Mucosa of gallbladder (tissue), 1 donor: ENCODE measurements around the gene MEPCE. TPM values are rescaled to one million over a fixed set of nuclear protein-coding genes. Genes with fewer than 3 reads are reported as not detected.
A peak's percentile ranks its signal among the peaks of the same experiment; 100 is the strongest.

Experiments used
- DNase-seq: peaks from one replicate; pipeline ENCODE4 v3.0.0-alpha.2; 2020; ENCODE audit warnings: low spot score
- total RNA-seq: library from RNA; stranded (reverse); gene quantifications from one replicate; pipeline ENCODE4 v1.2.1, GENCODE V29; 2021
- donor health status: DM: no; HTN: no; CAD: no.

The MEPCE gene
- total RNA-seq, 1 donor from 2014 or later: 40.5 TPM

DNA sequence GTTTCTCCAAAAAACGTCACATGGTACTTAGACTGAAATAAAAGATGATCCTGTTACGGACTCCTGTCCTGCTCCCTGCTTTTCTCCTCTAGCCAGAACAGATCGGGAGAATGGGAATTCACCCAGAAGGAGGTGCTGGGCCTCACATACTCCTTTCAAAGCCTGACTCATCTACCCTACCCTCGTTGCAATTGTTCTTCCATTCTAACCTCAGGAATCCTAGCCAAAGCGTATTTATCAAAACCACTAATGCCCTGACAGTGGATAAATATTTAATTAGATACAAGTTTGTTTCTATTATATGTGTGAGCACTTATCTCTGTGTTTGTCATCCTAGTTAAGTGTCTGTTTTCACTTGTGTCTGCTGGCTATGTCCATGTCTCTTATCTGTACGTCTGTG is 22.9 kb upstream of the MEPCE start:
- no peak for DNase-seq

DNA sequence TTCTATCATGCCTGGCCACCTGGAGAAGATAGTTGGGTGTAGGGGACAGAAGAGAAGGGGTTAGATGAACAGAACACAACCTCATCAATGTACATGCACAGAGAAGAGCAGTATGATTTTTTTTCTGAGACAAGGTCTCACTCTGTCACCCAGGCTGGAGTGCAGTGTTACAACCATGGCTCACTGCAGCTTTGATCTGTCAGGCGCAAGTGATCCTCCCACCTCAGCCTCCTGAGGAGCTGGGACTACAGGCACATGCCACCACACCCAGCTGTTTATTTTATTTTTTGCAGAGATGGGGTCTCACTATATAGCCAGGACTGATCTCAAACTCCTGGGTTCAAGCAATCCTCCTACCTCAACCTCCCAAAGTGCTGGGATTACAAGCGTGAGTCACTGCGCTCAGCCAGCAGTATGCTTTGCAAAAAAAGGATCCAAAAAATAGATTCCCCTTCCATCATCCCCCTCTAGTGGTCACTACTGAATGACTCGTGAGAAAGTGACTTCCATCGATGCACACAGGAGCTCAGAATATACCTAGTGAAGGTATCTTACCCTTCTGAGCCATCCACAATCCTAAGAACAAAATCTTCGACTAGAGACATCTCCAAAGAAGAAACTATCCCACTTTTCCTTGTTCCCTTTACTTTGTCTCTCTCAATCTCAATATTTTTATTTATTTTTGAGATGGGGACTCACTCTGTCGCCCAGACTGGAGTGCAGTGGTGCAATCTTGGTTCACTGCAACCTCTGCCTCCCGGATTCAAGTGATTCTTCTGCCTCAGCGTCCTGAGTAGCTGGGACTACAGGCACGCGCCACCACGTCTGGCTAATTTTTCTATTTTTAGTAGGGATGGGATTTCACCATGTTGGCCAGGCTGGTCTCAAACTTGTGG is 22.1 kb upstream of the MEPCE start:
- no peak for DNase-seq

DNA sequence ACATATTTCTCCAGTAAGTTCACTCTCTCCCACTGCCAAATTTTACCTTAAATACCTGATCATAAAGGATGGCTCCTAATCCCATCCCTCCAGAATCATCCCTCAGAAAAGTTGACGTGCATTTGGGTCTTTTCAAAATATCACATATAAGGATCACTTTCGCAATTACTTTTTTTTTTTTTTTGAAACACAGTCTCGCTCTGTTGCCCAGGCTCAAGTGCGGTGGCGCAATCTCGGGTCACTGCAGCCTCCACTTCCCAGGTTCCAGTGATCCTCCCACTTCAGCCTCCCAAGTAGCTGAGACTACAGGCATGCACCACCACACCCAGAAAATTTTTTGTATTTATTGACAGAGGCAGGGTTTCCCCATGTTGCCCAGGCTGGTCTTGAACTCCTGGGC is 18.5 kb upstream of the MEPCE start:
- DNase-seq: no peak

DNA sequence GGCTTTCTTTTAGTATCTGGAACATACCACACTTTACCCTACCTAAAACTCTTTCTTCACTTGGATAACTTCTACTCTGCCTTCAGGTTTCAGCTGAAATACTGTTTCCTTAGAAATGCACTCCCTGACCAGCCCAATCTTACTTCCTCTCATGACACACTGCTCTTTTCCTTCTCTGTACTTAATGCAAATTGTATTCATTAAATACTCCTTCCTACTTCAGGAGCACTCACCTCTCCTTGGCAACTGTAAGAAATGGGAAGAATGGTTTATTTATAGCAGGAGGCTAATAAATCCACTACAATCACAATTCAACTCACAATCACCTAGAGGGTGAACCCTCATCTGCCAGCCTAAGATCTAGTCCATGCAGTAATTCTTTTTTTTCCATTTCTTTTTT is 16.3 kb upstream of the MEPCE start:
- no peak for DNase-seq

DNA sequence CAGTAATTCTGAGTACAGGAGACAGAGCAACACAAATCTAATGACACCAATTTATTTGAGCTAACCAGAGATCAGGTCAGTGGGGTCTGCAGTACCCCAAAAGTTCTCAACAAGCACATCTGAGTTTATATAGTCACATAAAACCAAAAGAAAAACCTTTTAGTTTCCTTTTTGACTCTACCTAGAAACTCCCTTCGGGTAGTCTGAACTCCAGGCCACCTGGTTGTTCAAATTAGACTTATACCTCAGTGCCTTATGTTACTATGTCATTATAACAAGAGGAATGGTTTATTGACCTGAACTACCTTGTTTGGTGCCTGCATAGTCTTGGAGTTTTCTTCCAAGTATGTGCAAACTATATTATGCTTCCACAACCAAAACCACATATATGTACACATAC is 15.7 kb upstream of the MEPCE start:
- DNase-seq: no peak

DNA sequence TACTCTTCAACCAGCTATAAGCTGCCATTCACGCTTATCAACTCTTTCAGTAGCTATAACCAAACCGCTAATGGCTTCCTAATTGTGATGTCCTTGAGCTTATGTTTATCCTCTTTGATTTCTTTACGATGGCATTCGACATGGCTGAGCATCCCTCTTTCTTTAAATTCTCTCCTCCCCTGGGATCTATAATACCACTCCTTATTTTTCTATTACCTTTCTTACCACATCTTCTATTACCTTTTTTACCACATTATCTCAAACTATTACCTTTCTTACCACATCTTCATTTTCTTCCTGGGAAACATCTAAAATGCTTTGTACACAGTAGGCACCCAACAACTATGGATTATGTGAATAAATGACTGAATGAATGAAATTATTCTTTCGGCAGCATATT is 14.2 kb upstream of the MEPCE start:
- no peak for DNase-seq

DNA sequence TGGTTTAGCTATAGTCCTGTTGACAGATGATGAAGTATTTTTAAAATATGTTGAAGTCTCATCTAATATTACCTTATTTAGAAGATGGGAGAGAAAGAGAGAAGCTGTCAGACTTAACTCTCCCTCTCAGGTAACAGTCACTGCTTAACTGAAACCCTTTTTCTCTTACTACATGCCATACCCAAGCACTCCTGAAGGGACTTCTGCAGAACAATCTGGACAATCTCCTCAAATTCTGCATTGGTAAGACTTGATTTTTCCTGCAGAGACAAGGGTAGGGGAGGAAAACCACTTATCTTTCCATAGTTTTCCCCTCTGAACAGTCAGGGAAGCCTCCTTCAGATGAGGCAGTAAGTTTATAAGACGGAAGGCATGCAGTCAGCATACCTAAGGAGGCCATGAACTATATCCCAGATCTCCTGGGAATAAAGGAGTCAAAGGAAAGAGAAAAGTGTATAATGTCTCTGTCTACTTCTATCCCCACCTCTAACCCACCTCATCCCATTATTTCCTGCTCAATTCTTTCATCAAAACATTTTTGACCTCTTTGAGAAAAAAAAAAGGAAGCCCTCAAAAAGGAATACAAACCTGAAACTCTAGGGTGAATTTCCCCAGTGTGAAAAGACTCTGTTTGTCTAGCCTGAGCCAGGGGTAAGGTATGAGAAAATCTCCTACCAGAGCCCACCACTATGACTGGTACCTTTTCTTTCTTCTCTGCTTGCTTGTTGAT is 10.5 kb upstream of the MEPCE start:
- DNase-seq: no peak

DNA sequence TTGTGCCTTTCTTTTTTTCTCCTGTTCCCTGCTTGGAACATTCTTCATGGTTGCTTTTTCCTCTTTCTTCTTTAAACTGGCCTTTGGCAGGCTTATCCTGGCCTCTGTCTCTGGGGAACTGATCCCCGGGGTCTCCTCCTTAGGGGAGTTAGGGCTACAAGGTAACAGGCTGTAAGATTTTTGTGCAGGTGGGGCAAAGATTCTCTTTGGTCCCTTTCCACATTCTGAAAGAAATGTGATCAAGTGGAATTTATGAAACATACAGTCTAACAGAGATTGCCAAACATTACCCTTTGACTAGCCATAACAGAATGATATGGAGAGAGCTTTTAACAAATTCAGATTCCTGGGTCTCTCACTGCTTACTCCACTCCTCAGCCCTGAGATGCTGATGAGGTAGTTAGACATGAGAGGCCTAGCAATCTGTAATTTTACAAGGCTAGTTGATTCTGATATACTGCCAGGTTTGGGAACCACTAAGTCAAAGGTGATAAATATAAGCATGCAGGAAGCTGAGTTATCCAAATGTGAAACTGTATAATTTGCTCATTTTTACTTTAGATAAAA is 9.9 kb upstream of the MEPCE start:
- DNase-seq: no peak

DNA sequence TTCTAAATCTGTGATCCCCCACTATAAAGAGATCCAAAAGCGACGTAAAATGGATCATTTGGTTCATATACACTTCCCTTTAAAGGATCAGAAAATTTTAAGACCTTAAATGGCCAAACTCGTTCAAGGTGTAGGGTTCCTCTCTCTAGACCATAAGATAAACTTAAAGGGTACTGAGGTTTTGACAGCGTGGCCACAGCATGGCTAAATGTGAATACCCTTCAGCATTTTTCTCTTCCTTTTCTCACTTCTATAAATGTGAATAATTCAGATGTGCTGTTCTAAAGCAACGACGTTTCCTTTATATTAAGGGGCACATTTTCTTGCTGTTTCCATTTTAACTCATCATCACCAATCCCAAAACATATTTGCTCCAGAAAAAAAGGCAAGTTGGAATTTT is 6.3 kb upstream of the MEPCE start:
- no peak for DNase-seq

DNA sequence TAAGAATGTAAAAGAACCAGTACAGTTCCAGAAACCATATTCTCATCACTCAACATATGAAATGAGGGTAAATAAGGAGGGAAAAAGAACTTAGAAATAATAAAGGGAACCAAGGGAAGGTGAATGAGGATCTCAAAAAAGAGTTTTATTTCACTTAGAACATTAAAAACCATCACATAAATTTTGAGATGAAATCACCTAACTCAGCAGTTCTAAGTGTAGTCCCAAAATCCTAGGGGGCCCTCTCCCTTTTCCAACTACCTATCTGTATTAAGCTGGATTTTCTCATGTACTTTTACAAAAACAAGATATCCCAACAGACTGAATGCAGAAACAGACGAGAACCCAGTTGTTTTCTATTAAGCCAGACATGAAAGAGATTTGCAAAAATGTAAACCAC is 4.3 kb upstream of the MEPCE start:
- DNase-seq: no peak

DNA sequence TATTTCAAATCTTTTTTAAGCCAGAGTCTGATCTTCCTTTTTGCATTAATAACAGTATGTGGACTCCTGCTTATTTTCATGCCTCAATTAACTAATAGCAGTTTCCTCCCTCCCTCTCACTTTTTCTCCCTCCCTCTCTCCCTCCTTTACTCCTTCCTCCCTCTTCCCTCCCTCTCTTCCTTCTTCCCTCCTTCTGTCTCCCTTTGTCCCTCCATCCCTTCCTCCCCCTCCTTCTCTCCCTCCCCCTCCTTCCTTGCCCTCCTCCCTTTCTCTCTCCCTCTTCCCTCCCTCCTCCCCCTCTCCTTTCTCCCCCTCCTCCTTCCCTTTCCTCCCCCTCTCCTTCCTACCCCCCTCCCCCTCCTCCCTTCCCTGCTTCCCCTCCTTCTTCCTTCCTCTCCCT is 3.1 kb upstream of the MEPCE start:
- DNase-seq: no peak

DNA sequence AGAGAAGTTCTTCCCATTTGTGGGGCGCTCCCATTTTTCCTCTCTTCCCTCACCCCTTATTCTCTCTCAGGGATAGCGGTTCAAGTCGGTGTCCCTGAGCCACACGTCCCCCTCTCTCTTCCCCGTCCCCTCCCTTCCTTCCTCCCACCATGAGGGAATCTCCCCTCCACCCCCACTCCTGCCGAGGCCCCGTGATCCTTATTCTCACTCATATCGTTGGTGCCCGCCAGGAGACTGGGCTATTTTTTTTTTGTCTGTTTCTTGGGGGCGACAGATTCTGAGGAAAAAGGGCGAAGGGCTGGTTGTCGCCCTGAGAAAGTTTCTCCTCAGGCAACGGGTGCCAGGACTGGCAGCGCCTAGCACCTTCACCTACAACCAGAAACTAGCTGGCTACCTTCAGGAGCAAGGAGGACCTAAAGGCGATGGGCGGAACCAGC is 1.9 kb upstream of the MEPCE start:
- DNase-seq: no peak

DNA sequence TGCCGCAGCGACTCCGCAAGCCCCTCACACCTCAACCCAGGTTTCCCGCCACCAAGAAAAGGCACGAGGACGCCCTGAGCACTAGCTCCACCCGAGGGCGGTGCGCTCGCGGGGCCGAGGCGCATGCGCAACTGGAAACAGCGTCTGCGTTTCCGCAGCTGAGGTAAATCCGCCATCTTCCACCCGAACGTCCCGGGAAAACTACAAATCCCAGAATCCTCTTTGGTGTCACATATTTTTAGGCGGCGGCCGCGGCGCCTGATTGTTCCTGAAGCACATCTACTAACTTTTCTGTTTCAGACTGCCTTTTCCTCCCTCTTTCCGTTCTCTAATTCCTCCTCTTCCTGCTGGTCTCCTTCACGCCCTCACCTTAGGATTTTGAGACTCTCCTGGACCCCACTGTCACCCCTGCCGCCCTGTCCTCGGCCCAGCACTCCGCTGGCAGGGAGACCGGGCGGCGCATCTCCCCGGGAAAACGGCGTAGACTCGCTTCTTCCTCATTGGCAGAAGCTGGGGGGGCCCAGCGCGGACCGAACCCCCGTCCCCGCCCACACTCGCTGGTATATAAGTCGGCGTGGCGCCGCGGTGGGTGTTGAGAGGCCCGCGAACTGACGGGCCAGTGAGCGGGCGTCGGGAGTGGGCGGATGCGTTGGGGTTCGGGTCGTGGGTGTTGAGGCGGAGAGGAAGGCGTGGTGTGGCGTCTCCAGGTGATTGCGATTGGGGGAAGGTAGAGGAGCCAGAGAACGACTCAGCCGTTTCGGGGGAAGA is 1.2 kb upstream of the MEPCE start, which contains the start of gene ZCWPW1:
TSS of gene ZCWPW1 (minus strand) at position 505 of the 768 bp plus-strand sequence. CDS start 8,054 bp downstream, outside the sequence.
- peak; percentile 96 for DNase-seq

DNA sequence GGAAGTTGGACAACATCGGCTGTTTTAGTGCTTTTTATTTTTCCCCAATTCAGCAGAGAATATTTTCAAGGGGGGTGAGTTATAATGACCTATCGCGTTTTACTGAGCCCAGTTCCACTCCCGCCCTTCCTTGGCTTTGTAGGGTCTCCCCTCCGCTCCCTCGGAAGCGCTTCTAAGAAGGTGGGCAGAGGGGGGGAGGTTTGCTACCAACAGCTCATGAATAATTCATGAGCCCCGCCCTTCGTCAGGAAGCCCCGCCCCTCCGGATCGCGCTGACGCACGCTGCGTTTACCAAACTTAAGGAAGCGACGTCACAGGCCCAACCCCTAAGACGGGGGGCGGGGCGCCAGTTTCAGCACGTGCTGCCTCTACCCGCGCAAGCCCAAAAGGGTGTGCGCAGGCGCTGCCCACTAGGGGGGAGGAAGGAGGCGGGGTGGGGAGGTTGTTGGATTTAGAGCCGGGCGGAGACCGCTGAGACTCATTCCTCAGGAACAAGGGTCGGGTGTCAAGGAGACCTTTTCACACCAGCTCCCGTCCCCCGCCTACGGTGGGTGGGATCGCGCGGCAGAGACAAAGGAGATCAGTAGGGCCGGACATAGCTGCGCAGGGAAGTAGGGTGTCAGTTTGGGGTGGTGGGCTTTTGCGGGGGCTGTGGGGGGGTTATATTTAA is 529 bp upstream of the MEPCE start:
- DNase-seq: peak; percentile 100

DNA sequence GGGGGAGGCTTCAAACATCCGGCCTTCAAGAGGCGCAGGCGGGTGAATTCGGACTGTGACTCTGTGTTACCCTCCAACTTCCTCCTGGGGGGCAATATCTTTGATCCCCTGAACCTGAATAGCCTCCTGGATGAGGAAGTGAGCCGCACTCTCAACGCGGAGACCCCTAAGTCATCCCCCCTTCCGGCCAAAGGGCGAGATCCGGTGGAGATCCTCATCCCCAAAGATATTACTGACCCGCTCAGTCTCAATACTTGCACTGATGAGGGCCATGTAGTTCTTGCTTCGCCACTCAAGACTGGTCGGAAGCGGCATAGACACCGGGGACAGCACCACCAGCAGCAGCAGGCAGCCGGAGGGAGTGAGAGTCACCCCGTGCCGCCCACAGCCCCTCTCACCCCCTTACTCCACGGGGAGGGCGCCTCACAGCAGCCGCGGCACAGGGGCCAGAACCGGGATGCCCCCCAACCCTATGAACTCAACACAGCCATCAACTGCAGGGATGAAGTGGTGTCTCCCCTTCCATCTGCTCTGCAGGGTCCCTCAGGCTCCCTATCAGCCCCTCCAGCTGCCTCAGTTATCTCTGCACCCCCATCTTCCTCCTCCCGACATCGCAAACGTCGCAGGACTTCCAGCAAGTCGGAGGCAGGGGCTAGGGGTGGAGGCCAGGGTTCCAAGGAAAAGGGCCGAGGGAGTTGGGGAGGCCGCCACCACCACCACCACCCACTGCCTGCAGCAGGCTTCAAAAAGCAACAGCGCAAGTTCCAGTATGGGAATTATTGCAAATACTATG is 1.1 kb downstream of the MEPCE start:
- no peak for DNase-seq

DNA sequence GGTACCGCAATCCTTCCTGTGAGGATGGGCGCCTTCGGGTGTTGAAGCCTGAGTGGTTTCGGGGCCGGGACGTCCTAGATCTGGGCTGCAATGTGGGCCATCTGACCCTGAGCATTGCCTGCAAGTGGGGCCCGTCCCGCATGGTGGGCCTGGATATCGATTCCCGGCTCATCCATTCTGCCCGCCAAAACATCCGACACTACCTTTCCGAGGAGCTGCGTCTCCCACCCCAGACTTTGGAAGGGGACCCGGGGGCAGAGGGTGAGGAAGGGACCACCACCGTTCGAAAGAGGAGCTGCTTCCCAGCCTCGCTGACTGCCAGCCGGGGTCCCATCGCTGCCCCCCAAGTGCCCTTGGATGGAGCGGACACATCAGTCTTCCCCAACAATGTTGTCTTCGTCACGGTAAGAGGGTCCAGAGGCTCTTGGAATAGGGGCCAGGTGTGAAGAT is 1.7 kb downstream of the MEPCE start:
- DNase-seq: no peak

DNA sequence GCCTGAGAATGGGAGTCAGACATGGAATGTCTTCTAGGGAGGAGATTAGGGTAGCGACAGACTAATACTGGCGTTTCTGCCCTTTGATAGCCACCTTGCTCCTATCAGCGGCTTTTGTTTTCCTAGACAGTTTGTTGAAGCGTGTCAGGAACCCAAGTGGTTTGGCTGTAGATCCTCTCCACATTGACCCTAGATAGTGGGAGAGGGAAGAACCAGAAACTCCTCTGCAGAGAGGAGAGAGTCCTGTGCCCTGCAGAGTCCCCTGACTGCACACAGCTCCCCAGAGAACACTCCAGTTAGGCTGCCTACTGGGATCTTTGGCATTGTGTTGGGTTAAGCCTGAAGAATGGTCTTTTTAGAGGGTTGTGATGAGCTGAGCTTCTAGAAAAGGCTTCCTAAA is 2.4 kb downstream of the MEPCE start:
- no peak for DNase-seq

DNA sequence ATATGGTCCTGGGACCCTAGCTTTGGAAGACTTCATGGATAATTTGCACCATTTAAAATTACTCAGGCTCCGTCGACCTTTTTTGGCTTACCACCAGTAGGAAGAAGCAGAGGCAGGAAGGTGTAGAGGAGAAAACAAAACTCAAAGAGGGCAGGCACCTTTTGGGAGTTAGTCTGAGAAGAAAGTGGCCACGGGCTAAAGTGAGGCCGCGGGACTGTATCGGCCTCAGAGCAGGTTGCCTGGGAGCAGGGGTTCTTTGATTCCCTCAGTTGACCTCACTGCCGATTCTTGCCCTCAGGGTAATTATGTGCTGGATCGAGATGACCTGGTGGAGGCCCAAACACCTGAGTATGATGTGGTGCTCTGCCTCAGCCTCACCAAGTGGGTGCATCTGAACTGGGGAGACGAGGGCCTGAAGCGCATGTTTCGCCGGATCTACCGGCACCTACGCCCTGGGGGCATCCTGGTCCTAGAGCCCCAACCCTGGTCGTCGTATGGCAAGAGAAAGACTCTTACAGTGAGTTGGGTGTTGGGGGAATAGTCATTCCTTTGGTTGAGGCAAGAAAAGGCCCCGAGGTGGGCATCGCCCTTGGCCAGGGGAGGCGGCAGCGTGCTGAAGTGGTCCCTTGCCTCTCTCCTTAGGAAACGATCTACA is 3.1 kb downstream of the MEPCE start:
- DNase-seq: no peak

DNA sequence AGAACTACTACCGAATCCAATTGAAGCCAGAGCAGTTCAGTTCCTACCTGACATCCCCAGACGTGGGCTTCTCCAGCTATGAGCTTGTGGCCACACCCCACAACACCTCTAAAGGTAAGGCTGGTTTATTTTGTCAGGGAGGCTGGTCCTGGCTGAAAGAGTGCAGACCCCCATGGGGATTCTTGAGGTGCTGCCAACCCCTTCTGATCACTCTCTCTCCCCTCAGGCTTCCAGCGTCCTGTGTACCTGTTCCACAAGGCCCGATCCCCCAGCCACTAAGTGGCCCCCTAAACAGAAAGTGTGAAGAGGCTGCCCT is 3.6 kb downstream of the MEPCE start:
- no peak for DNase-seq
